HG03521 (cell line): ENCODE data around the gene SNX20.

Experiments used
- ATAC-seq: cut with Tn5 transposase; IDR thresholded peaks from one replicate; pipeline ENCODE4 v1.9.1; 2021; ENCODE audit warnings: mild to moderate bottlenecking, moderate library complexity; ENCODE audit not compliant: unreplicated experiment

The SNX20 gene

DNA sequence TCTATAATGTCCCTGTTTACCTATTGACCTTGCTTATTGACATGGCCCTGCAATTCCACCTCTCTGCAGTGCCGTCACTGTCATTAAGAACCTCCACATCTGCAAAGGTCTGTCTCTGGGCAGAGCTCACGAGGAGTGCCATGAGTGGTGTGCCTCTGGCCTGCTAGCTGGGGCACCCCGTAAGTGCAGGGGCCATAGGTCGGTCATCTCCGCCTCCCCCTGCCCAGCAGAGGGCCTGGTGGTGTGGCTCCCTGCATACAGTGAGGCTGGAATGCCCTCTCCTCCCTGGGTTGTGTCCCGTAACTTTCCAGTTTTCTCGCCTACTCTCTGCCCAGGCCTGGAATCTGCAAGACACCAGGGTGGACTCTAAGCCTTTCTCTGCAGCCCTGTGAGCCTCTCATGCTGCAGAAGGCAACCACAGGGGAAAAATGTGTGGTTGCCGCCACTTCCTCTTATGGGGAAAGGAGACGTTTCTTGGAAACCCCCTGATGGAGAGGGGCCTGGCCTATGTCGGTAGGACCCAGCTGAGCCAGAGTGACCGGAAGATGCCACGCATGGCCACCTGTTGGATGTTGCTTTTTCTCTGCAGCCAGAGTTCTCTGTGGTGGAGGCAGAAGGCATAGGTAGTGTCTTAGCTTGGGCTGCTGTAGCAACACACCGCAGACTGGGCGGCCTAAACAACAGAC, 2.7 kb upstream of the SNX20 start:
- ATAC-seq = peak; percentile 53

DNA sequence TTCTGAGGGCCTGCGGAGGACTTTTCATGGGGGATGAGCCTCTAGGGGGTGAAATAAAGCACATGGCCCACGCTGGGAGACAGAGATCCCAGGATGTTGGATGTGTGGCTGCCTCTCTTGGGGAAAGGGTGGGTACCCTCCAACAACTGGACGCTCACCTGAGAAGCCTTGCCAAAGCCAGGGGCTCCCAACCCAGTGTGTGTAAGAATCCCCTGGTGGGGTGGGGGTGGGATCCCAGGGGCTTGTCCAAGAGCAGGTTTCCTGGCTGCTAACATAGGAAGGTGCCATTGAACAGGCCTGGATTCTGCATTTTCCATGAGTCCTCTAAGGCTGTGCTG, 587 bp downstream of the SNX20 start:
- no peak for ATAC-seq

DNA sequence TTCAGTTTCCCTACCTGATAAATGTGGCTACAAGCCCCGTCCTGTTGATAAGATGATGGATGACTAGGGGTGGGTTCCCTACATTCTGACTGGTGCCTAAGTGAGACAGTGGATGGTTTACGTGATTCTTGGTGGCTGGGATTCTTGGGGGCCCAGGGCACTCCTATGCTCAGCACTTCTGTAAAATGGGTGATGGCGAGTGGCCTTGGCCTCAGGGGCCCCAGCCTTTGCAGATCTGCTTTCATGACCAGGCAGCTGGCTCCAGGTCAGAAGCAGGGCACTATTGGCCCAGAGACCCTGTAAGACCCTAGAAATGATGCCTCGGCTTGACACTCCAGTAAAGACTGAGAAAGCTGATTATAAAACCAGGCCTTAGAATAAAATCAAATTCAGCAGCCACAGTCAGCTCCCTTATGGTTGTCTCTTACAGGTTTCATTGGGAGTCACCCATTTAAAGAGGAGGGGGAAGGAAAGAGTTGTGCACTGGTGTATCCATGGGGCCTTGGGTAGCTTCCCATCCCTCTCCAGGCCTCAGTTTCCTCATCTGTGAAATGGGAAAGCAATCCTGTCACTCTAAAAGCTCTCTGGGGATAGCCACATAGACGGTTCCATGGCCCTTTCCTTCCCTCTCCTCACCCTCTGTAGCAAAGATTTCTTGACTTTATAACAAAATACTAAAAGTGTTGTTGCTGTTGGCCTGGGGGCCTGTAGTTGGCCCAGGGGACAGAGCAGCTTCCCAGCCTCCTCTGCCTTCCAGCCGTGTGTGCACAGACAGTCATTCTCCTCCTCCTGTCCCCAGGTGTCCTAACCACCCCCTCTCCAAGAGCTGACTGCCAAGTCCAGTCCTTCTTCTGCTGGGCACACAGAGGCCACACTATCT, 1.2 kb downstream of the SNX20 start:
- ATAC-seq = no peak

DNA sequence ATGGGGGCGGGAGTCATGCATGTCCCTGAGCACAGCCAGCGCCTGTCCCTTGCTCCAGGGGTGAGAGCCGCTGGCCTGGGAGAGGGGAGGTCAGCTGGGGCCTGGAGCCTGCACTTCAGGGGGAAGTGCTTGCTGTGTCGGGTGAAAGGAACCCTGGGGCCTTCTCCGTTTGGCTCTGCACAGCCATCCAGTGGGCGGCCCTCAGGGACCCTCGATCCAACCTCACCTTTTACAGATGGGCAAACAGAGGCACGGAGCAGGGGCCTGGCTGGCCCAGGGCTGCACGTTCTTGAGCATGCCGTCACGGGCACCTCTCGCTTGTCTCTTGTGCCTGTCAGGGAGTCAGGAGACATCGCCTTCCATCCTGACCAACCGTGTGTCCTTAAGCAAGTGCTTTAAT, 1.8 kb downstream of the SNX20 start:
- ATAC-seq = no peak

DNA sequence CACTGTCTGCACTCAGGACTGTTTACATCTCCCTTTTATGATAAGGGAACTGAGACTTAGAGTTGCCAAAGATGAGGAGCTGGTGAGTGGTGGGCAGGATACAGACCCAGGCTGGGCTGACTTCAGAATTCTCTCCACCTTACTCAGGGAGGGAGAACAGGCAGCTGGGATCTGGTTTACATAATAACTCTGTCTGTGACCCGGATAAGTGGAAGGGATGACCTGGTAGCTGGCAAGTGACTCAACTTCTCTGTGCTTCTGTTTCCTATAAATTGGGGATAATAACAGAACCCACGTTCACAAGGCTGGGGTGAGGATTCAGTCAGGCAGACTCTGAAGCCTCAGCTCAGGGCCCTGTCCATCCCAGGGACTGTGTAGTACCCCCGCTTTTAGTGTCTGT, 2.6 kb downstream of the SNX20 start:
- no peak for ATAC-seq

DNA sequence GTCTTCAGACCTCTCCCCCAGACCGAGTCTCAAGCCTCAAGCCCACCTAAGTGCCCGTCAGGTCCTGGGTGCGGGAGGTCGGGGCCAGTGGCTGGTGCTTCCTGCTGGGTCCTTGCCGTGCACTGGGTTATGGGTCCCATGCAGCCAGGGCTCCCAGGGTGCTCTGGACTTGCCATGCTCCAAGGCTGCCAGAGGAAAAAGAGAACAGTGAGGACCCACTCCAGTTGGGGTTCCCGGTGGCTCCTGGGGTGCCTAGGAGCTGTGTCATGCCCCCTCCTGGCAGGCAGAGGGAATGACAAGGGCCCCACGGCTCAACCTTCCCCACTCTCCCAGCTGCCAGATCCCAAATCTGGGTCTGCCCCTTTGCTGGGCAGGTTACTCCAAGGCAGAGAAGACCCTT, 3.8 kb downstream of the SNX20 start:
- ATAC-seq = no peak

DNA sequence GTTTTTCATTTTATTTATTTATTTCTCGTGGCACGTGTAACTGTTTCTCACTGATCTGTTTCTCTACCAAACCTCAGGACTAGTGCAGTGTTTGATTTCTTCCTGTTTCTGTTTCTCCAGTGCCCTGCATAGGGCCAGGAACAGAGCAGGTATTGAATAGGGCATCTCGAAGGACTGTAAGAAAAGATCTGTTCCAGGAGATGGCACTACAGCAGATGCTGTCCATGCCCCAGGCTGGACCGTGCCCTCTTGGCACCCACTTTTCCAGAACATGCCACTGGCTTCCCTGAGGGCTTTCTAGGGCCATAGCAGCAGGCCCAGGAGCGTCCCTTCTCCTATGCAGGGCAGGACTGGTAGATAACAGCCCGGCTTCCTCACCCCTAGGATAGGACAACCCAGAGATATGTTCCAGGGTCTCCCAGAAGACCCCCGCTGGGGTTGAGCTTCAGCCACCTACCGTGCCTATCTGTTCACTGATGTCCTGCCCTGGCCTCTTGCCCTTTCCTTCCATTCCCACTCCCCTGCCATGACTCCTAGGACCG, 4.4 kb downstream of the SNX20 start:
- ATAC-seq = no peak

DNA sequence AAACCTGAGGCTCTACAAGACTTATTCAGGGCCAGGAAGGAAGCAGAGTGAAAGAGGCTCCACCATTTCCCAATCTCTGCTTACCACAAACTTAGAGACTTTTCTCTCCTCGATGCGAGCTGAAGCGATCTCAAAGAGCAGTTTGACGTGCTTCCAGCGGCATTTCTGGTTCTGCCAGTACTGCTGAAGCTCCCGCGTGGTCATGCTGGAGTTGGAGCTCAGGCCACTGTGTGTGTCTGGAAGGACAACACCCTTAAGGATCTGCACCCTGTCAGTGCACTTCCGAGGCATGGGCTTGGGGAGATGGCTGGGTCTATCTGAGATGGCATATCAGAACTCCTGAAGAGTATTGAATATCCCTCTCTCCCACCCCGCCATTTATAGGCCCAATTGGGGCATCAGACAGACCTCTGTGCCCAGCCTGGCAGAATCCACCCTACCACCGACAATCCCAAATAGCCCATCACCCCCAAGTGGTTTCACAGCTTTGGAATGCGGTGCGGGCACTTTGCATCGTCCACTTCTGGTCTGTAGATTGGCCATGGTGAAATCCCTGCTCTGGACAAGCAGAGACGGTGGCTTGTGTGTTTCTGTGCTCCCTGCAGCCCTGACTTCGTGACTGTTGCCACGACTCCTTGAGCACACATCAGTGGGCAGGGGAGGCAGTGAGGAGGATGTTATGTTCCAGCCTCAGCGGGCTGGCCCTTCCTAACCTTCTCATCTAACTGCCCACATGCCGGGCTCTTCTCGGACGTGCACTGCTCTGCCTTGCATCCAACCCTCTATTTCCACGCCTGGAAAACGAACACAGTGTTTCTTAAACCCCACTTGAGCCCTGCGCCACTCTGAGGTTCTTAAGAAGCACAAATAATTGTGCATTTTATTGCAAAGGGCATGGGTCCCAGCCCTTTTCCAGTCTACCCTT, 5.2 kb downstream of the SNX20 start:
- ATAC-seq = no peak

DNA sequence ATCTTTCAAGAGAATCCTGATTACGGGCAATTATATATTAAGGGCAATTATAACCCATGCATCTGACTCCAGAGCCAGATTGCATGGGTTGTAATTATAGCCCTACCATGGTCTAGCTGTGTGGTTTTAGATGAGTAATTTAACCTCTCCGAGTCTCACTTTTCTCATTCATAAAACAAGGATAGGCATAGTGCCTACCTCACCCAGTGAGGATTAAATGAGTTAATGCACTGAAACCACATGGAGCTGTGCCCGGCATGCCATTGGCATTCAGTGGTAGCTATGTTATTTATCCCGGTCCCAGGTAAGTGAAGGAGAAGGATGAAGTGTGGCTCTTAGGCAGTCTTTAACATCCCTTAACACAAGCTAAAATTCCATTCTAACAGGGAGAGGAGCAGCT, 6.3 kb downstream of the SNX20 start:
- ATAC-seq = no peak

DNA sequence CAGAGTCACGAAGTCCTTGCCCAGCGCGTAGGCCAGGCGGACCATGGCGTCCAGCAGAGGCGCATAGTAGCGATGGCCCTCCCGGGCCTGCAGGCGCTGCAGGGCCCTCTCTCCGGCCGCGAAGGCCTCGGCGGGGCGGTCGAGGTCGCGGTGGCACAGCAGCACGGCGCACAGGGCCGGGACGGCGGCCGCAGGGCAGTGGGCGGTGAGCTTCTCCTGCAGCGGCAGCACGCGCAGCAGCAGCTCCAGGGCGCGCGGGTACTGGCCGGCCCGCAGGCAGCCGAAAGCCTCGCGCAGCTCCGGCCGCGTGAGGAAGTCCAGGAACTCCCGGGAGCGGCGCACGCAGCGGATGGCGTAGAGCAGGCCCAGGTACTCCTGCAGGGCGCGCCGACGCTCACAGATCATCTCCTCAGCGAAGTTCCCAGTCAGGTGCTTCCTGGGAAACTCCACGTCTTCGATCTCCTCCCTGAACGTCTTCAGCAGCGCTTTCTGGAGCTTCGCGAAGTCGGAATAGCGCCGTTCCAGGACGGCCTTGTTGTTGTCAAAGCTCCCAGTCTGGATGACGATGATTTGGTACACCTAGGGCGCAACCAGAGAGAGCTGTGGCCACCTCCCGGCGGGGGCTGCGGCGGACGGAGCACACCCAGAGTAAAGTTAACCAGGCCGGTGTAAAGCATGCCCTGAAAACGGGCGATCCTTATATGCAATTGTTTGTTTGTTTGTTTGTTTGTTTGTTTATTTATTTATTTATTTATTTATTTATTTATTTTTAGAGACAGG, 7.4 kb downstream of the SNX20 start:
- no peak for ATAC-seq

DNA sequence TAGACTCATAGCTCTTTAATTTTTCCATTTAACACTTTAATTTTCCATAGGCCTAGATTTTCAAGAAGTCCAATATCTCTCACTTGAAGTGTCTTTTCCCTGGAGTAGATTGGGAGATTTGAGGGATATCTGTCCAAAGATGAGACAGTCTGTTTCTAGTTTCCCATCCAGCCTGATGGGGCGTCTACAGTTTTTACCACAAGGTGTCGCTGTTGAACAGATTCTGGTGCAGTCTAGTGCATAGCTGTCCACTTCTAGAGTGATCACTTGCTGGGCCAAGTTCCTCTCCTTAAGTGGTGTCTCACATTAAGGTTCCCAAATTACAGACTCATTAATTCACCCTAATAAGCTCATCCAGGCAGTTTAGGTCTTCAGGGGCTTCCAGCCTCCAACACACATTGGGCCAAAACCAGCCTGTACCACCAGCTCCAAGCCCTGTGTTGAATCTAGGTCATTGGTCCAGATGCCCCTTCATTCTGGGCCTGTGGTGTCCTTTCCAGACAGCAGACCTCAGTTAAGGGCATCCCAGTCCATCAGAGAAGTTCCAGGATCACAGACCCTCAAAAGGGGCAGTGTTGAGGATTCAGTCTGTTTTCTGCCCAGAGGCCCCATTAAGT, 9.4 kb downstream of the SNX20 start:
- no peak for ATAC-seq

DNA sequence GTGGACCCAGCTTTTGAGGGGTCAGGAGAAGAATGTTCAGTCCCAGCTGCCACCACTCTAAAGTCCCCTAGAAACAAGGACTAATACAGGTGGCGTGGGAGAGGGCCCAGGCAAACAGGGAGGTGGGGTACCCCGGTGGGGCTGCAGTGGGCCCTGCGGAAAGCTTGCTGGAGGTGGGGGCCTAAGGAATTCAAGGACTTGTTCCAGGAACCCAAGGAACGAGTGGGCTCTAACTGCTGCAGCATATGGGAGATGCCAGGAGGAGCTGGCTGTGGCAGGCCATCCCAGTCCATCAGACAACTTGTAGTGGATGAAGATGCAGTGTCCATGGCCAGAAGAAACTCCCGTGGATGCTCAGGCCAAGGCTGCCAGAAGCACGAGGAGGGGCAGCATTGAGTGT, 10.6 kb downstream of the SNX20 start:
- ATAC-seq = no peak

DNA sequence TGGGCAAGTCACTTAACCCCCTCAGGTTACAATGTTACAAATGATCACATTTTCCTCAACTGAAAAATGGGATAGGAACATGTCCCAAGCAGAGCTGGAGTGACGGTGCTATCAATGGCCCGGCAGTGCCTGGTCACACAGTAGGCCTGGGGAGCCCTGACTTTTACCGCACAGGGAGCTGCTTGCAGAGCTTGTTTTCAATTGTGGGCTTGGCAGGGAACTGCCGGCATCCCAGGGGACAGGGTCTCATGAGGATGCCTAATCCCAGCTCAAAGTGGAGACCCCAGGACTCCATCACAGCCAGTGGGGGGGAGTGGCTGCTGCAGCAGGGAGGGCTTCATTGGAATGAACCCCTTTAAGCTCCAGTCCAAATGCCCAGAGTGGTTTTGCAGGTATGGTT, 11.4 kb downstream of the SNX20 start:
- ATAC-seq = no peak

DNA sequence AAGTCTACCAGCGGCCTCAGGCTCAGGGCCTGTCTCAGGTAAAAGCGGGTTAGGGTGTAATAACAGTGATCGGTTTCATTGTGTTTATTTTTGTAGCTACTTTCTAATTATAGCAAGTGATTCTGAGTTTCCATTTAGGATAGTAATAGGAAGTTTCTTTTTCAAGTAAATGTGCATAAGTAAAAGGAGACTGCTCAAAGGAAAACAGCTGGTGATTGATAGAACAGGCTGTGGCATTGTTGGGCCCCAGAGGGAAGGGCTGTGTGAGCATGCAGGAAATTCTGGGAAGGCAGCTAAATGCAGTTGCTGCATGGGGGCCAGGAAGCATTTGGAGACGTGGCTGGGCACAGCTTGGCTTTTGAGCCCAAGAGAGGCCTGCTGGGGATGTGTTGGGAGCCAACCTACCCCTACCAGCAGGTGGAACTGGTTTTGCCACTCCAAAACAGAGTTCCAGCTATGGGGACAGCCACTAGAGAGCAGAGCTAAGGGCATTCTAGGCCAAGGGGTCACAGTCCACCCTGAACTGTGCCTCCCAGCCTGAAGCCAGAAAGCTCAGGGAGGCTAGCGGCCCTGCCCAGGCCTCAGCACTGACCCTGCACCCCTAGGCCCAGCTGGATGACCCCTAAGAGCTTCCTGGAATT, 12.6 kb downstream of the SNX20 start:
- no peak for ATAC-seq

DNA sequence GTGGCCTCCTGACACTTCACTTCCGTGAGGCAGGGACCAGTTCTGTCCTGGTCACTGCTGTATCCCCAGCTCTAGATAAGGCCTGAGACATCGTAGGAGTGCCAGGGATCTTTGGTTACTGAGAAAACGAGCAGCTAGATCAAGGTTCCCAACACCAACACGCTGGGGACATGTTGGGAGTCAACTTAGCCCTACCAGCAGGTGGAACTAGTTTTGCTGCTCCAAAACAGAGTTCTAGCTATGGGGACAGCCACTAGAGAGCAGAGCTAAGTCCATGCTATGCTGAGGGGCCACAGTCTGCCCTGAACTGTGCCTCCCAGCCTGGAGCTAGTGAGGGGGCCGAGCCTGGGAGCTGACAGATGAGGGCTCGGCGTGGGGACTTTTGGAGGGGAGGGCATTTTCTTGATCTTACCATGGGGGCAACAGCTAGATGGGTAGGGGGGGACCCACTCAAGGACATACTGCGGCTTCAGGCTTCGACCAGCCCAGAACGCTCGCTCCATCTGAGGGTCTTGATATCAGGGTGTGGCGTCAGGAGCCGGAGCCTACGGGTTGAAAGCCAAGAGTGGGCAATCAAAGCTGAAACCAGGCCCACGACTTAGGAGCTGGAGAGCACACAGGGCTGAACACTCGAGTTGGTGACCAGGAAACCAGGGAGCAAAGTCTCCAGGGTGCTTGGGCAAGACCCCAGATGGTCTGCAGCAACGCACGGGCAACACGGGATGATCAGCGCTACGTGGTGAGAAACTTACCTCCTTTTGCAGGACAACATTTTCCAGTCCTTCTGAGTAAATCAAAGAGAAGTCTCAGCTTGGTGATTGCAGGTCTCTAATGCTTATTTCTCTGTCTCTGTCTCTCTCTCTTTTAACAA, 13.4 kb downstream of the SNX20 start:
- no peak for ATAC-seq

DNA sequence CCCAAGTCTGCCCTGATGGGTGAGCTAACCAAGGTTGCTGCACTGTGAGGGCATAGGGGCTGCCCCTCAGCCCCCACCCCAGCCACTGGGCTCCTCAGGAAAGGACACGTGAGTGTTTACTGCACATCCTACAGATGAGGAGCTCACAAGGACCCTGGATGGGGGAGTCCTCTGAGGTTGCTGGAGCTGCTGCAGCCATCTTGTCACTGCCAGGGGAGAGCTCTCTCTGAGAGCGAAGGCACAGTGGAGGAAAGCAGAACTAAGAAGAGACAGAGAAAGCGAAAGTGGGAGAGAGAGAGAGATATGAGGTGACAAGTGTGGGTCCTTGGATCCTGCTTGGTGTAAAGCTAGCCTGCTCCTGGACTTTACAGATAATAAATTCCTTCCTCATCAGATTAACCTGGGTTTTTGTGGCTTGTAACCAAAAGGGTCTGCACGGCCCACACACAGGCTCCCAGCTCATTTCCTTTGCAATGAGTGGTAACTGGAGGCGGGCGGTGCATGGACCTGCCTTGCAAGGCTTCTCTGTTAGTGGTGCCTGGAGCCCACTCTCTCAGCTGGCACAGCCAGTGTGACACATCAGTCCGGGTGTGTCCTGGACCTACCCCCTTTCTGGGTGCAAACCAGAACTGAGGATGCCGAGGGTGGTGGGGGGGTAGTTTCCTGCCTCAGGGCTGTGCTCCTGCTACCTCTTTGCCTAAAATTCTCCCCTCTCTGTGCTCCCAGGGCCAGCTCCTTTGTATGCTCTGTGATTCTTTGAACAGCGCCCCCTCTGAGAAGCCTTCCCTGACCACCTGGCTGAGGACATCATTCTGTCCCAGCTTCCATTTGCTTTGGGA, 14.2 kb downstream of the SNX20 start:
- ATAC-seq = peak; percentile 87

DNA sequence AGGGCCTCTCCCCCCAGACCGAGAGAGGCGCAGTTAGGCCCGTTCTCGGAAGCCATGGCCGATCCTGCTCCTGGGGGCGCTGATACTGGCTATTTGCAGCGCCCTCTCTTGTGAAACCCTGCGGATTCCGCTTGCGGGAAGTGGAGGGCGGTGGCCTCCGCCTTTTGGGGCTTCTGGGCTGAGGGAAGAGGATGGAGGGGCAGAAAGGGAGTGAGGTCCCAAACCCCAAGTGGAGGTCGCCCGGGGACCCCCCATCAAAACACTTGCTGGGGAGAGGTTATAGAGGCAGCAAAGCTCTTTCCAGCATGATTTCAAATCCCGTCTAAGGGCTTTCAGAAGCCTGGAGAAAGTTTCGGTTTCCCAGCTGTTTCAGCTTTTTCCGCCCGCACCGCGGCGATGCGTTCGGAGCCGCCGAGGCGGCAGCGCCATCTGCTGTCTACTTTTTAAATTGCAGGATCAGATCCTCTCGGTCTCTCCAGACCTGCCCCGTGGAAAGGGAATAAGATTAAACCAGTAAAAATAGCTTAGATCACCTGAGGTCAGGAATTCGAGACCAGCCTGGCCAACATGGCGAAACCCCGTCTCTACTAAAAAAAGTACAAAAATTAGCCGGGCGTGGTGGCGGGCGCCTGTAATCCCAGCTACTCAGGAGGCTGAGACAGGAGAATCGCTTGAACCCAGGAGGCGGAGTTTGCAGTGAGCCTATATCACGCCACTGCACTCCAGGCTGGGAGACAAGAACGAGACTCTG, 15.8 kb downstream of the SNX20 start:
- no peak for ATAC-seq
